ENCODE data around the gene TMEM43.

Gene TMEM43

DNA sequence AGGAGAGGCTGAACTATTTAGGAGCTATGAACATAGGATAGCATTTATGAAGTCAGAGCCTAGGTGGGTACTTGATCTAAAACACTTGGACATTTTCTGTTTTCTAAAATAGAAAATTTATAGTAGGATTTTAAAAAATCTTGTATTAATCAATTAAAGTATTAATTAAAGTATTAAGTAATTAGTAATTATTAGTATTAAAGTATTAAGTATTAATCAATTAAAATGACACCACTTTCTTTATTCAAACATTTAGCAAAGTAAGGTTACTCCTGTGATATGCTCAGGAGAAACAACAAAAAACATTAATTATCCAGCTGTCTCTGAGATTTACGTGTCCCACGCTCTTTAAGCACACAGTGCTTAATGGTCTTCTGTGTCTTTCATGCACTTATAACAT is 32.4 kb upstream of the TMEM43 start:
- Histone ChIP-seq H4K20me1 (ENCODE audit: insufficient read depth, low read length) (no peaks in the 10 kb centered on the region), H3K9ac (ENCODE audit: low read length) (no peak overlapping the region), H3F3A (ENCODE audit: insufficient read depth, low read length) (no peaks in the 10 kb centered on the region), H3K27ac (ENCODE audit: low read depth, low read length, poor library complexity, severe bottlenecking) (no peak overlapping the region), H3K79me2 (ENCODE audit: insufficient read depth, low read length) (no peaks in the 10 kb centered on the region), H3K4me3 (ENCODE audit: low read depth, low read length, poor library complexity, severe bottlenecking) (no peak overlapping the region), H3K36me3 (ENCODE audit: insufficient read depth, low read length) (no peaks in the 10 kb centered on the region), H3K4me2 (ENCODE audit: low read length) (no peak overlapping the region), H2AFZ (ENCODE audit: low read length) (no peak overlapping the region), H3K4me1 (ENCODE audit: insufficient read depth, low read length, severe bottlenecking) (no peaks in the 10 kb centered on the region), H3K9me3 (ENCODE audit: low read length) (no peaks in the 10 kb centered on the region), H3K27me3 (ENCODE audit: insufficient read depth, low read length) (no peaks in the 10 kb centered on the region; the same call in 1 of the 2 replicates), H3K9me2 (ENCODE audit: low read depth, low read length) (no peaks in the 10 kb centered on the region)
- TF ChIP-seq EZH2 (IDR thresholded peaks at IDR 0.05; ENCODE audit: borderline replicate concordance, low read length), result no peak
- TF ChIP-seq, protein P1, sequence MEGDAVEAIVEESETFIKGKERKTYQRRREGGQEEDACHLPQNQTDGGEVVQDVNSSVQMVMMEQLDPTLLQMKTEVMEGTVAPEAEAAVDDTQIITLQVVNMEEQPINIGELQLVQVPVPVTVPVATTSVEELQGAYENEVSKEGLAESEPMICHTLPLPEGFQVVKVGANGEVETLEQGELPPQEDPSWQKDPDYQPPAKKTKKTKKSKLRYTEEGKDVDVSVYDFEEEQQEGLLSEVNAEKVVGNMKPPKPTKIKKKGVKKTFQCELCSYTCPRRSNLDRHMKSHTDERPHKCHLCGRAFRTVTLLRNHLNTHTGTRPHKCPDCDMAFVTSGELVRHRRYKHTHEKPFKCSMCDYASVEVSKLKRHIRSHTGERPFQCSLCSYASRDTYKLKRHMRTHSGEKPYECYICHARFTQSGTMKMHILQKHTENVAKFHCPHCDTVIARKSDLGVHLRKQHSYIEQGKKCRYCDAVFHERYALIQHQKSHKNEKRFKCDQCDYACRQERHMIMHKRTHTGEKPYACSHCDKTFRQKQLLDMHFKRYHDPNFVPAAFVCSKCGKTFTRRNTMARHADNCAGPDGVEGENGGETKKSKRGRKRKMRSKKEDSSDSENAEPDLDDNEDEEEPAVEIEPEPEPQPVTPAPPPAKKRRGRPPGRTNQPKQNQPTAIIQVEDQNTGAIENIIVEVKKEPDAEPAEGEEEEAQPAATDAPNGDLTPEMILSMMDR (IDR thresholded peaks at IDR 0.05; ENCODE audit: low read length), result no peak

GRCh38 chr3:14093831-14094230 is 31.0 kb upstream of the TMEM43 start:
- no peaks in the 10 kb centered on the region; the same call in 1 of the 2 replicates for H3K27me3 ChIP-seq (ENCODE audit: insufficient read depth, low read length)
- H3K27ac ChIP-seq (ENCODE audit: low read depth, low read length, poor library complexity, severe bottlenecking), result no peak overlapping the region
- no peaks in the 10 kb centered on the region; the same call in 1 of the 2 replicates for H3K9me3 ChIP-seq (ENCODE audit: low read length)
- H3F3A ChIP-seq (ENCODE audit: insufficient read depth, low read length), result no peaks in the 10 kb centered on the region
- H3K9me2 ChIP-seq (ENCODE audit: low read depth, low read length), result no peaks in the 10 kb centered on the region
- H3K4me1 ChIP-seq (ENCODE audit: insufficient read depth, low read length, severe bottlenecking), result no peaks in the 10 kb centered on the region
- no peak overlapping the region for H2AFZ ChIP-seq (ENCODE audit: low read length)
- H3K36me3 ChIP-seq (ENCODE audit: insufficient read depth, low read length), result no peaks in the 10 kb centered on the region
- H3K79me2 ChIP-seq (ENCODE audit: insufficient read depth, low read length), result no peaks in the 10 kb centered on the region
- TF ChIP-seq, protein P1 (IDR thresholded peaks at IDR 0.05; ENCODE audit: low read length), result no peak
- TF ChIP-seq EZH2 (IDR thresholded peaks at IDR 0.05; ENCODE audit: borderline replicate concordance, low read length), result no peak
- H4K20me1 ChIP-seq (ENCODE audit: insufficient read depth, low read length), result no peaks in the 10 kb centered on the region
- no peak overlapping the region for H3K4me3 ChIP-seq (ENCODE audit: low read depth, low read length, poor library complexity, severe bottlenecking)
- H3K4me2 ChIP-seq (ENCODE audit: low read length), result no peak overlapping the region
- no peak overlapping the region for H3K9ac ChIP-seq (ENCODE audit: low read length)

DNA sequence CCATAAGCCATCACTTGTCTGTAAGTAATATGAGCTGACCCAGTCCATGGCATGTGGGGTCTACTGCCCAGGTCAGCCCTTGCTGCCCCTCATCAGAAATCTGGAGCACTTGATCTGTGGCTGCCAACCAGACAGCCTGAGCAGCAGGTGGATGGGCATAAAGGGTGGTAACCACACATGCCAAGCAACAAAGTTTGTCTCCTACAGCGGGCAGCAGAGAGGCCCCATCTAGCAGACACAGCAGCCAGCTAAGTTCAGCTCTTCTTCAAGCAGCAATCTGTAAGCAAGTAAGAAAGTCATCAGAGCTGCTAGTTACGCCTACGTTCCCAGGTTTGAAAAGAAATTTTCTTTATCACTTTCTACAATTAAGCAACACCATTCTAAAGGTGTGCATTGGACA is 28.1 kb upstream of the TMEM43 start:
- H4K20me1 ChIP-seq (ENCODE audit: insufficient read depth, low read length), result no peaks in the 10 kb centered on the region
- H3K27me3 ChIP-seq (ENCODE audit: insufficient read depth, low read length), result no peaks in the 10 kb centered on the region
- no peaks in the 10 kb centered on the region for H3F3A ChIP-seq (ENCODE audit: insufficient read depth, low read length)
- H3K9ac ChIP-seq (ENCODE audit: low read length), result no peak overlapping the region
- H3K4me1 ChIP-seq (ENCODE audit: insufficient read depth, low read length, severe bottlenecking), result no peaks in the 10 kb centered on the region
- no peak overlapping the region for H3K4me3 ChIP-seq (ENCODE audit: low read depth, low read length, poor library complexity, severe bottlenecking)
- H3K9me3 ChIP-seq (ENCODE audit: low read length), result no peaks in the 10 kb centered on the region; the same call in 1 of the 2 replicates
- H3K4me2 ChIP-seq (ENCODE audit: low read length), result no peak overlapping the region
- H2AFZ ChIP-seq (ENCODE audit: low read length), result no peak overlapping the region
- TF ChIP-seq, protein P1 (IDR thresholded peaks at IDR 0.05; ENCODE audit: low read length), result no peak; the same call in 1 of the 2 replicates
- TF ChIP-seq EZH2 (IDR thresholded peaks at IDR 0.05; ENCODE audit: borderline replicate concordance, low read length), result no peak
- no peak overlapping the region for H3K27ac ChIP-seq (ENCODE audit: low read depth, low read length, poor library complexity, severe bottlenecking)
- H3K79me2 ChIP-seq (ENCODE audit: insufficient read depth, low read length), result no peaks in the 10 kb centered on the region
- no peaks in the 10 kb centered on the region for H3K9me2 ChIP-seq (ENCODE audit: low read depth, low read length)
- no peaks in the 10 kb centered on the region for H3K36me3 ChIP-seq (ENCODE audit: insufficient read depth, low read length)

All from OCI-LY1 (cell line).